ENCODE data around the gene CYFIP2. TPM values are rescaled to one million over a fixed set of nuclear protein-coding genes. Genes with fewer than 3 reads are reported as not detected.

Gene CYFIP2
- total RNA-seq, 1 experiment from 2014 or later, result 2.8 TPM

- Histone ChIP-seq H3K27ac (no peak overlapping the region), H3K27me3 (no peaks in the 10 kb centered on the region), H3K4me1 (no peaks in the 10 kb centered on the region), H3K4me3 (no peak overlapping the region), H3K36me3 (no peaks in the 10 kb centered on the region), H3K9me3 (replicated peaks) (no peaks in the 10 kb centered on the region)
- no peak for DNase-seq
Measured at GRCh38 chr5:157359356-157360055, 93.6 kb downstream of the CYFIP2 start.

- DNase-seq, result no peak
Measured at GRCh38 chr5:157362012-157362411, 96.1 kb downstream of the CYFIP2 start.

GRCh38 chr5:157362502-157362901, 96.6 kb downstream of the CYFIP2 start:
- Histone ChIP-seq H3K27ac (no peak overlapping the region), H3K27me3 (no peaks in the 10 kb centered on the region), H3K36me3 (no peaks in the 10 kb centered on the region), H3K9me3 (replicated peaks) (no peaks in the 10 kb centered on the region), H3K4me1 (no peaks in the 10 kb centered on the region), H3K4me3 (no peak overlapping the region)
- no peak for DNase-seq

More at GRCh38 chr5:157362012-157362411, 96.1 kb downstream of the CYFIP2 start:
- Histone ChIP-seq H3K36me3 (no peaks in the 10 kb centered on the region), H3K4me1 (no peaks in the 10 kb centered on the region), H3K4me3 (no peak overlapping the region), H3K27me3 (no peaks in the 10 kb centered on the region), H3K9me3 (replicated peaks) (no peaks in the 10 kb centered on the region), H3K27ac (no peak overlapping the region)

- no peak overlapping the region for H3K27ac ChIP-seq
- no peak overlapping the region for H3K4me3 ChIP-seq
- H3K27me3 ChIP-seq, result no peaks in the 10 kb centered on the region
- DNase-seq, result no peak
- H3K4me1 ChIP-seq, result no peaks in the 10 kb centered on the region
- H3K9me3 ChIP-seq (replicated peaks), result no peaks in the 10 kb centered on the region
- no peaks in the 10 kb centered on the region for H3K36me3 ChIP-seq
Measured at GRCh38 chr5:157362982-157363381, 97.1 kb downstream of the CYFIP2 start.

GRCh38 chr5:157365732-157366131, 99.8 kb downstream of the CYFIP2 start:
- no peaks in the 10 kb centered on the region for H3K4me1 ChIP-seq
- no peaks in the 10 kb centered on the region for H3K36me3 ChIP-seq
- no peaks in the 10 kb centered on the region for H3K9me3 ChIP-seq (replicated peaks)
- H3K4me3 ChIP-seq, result no peak overlapping the region
- H3K27ac ChIP-seq, result no peak overlapping the region
- H3K27me3 ChIP-seq, result 0 out of 2 replicates have a peak, but pooled peaks cover 2% of the 10 kb centered on the region
- no peak for DNase-seq

- peak; percentile 77 to 83 for DNase-seq
- H3K4me3 ChIP-seq, result no peak overlapping the region
- H3K27ac ChIP-seq, result no peak overlapping the region
- H3K27me3 ChIP-seq, result 0 out of 2 replicates have a peak, but pooled peaks cover 2% of the 10 kb centered on the region
- H3K9me3 ChIP-seq (replicated peaks), result no peaks in the 10 kb centered on the region
- H3K4me1 ChIP-seq, result no peaks in the 10 kb centered on the region
- H3K36me3 ChIP-seq, result no peaks in the 10 kb centered on the region
Measured at GRCh38 chr5:157366741-157367674, 101.1 kb downstream of the CYFIP2 start.

GRCh38 chr5:157369507-157369906, 103.6 kb downstream of the CYFIP2 start:
- H3K4me1 ChIP-seq, result no peaks in the 10 kb centered on the region
- peak in 1 of 2 experiments; percentile 19 for DNase-seq
- H3K36me3 ChIP-seq, result no peaks in the 10 kb centered on the region
- 0 out of 2 replicates have a peak, but pooled peaks cover 2% of the 10 kb centered on the region for H3K27me3 ChIP-seq
- no peak overlapping the region for H3K4me3 ChIP-seq
- H3K9me3 ChIP-seq (replicated peaks), result no peaks in the 10 kb centered on the region
- H3K27ac ChIP-seq, result no peak overlapping the region

GRCh38 chr5:157370967-157371366, 105.0 kb downstream of the CYFIP2 start:
- Histone ChIP-seq H3K9me3 (replicated peaks) (no peaks in the 10 kb centered on the region), H3K36me3 (no peaks in the 10 kb centered on the region), H3K4me3 (no peak overlapping the region), H3K27ac (no peak overlapping the region), H3K27me3 (0 out of 2 replicates have a peak, but pooled peaks cover 2% of the 10 kb centered on the region), H3K4me1 (no peaks in the 10 kb centered on the region)
- peak; percentile 35 to 58 for DNase-seq

GRCh38 chr5:157371655-157372471, 105.9 kb downstream of the CYFIP2 start:
- Histone ChIP-seq H3K4me1 (no peaks in the 10 kb centered on the region), H3K4me3 (no peak overlapping the region), H3K36me3 (no peaks in the 10 kb centered on the region), H3K27me3 (0 out of 2 replicates have a peak, but pooled peaks cover 2% of the 10 kb centered on the region), H3K27ac (no peak overlapping the region), H3K9me3 (replicated peaks) (no peaks in the 10 kb centered on the region)
- DNase-seq, result no peak

- H3K4me1 ChIP-seq, result no peaks in the 10 kb centered on the region
- no peaks in the 10 kb centered on the region for H3K9me3 ChIP-seq (replicated peaks)
- H3K4me3 ChIP-seq, result no peak overlapping the region
- H3K36me3 ChIP-seq, result no peaks in the 10 kb centered on the region
- H3K27ac ChIP-seq, result no peak overlapping the region
- no peak for DNase-seq
- H3K27me3 ChIP-seq, result 0 out of 2 replicates have a peak, but pooled peaks cover 2% of the 10 kb centered on the region
Measured at GRCh38 chr5:157372472-157372822, 106.5 kb downstream of the CYFIP2 start.

- no peaks in the 10 kb centered on the region for H3K4me1 ChIP-seq
- H3K27me3 ChIP-seq, result no peaks in the 10 kb centered on the region
- H3K27ac ChIP-seq, result no peak overlapping the region
- H3K4me3 ChIP-seq, result no peak overlapping the region
- H3K36me3 ChIP-seq, result no peaks in the 10 kb centered on the region
- DNase-seq, result no peak
- no peaks in the 10 kb centered on the region for H3K9me3 ChIP-seq (replicated peaks)
Measured at GRCh38 chr5:157378509-157378908, 112.6 kb downstream of the CYFIP2 start.

GRCh38 chr5:157379983-157380382, 114.1 kb downstream of the CYFIP2 start:
- H3K36me3 ChIP-seq, result no peaks in the 10 kb centered on the region
- no peak overlapping the region for H3K4me3 ChIP-seq
- DNase-seq, result no peak
- H3K27ac ChIP-seq, result no peak overlapping the region
- no peaks in the 10 kb centered on the region for H3K9me3 ChIP-seq (replicated peaks)
- H3K4me1 ChIP-seq, result peaks cover under 1% of the 10 kb centered on the region
- H3K27me3 ChIP-seq, result no peaks in the 10 kb centered on the region

- Histone ChIP-seq H3K27me3 (no peaks in the 10 kb centered on the region), H3K9me3 (replicated peaks) (no peaks in the 10 kb centered on the region), H3K27ac (no peak overlapping the region), H3K36me3 (no peaks in the 10 kb centered on the region), H3K4me3 (no peak overlapping the region), H3K4me1 (peaks cover 5% of the 10 kb centered on the region)
- DNase-seq, result no peak
Measured at GRCh38 chr5:157381746-157382145, 115.8 kb downstream of the CYFIP2 start.

GRCh38 chr5:157382996-157383800, 117.3 kb downstream of the CYFIP2 start:
- Histone ChIP-seq H3K9me3 (replicated peaks) (no peaks in the 10 kb centered on the region), H3K36me3 (no peaks in the 10 kb centered on the region), H3K4me1 (peaks cover 18% of the 10 kb centered on the region), H3K4me3 (no peak overlapping the region), H3K27ac (no peak overlapping the region), H3K27me3 (no peaks in the 10 kb centered on the region)
- DNase-seq, result no peak
